Type B pancreatic cell (in vitro differentiated cells): ENCODE results near the gene CROCC2. TPM values are rescaled to one million over a fixed set of nuclear protein-coding genes. Genes with fewer than 3 reads are reported as not detected.
A peak's percentile ranks its signal among the peaks of the same experiment; 100 is the strongest.

Experiments used
- DNase-seq: peaks from one replicate; pipeline ENCODE4 v3.0.0; 2021; ENCODE audit warnings: mixed read lengths; ENCODE audit not compliant: unreplicated experiment; ENCODE audit errors: extremely low spot score
- H3K27ac Mint-ChIP-seq: 2 replicates; pipeline ENCODE4 v1.8.0; 2021; ENCODE audit warnings: mild to moderate bottlenecking, mixed read lengths
- H3K27me3 Mint-ChIP-seq: 2 replicates; pipeline ENCODE4 v1.8.0; 2021; ENCODE audit warnings: mixed read lengths
- H3K36me3 Mint-ChIP-seq: 2 replicates; pipeline ENCODE4 v1.8.0; 2021; ENCODE audit warnings: mixed read lengths
- H3K4me1 Mint-ChIP-seq: one replicate; pipeline ENCODE4 v1.8.0; 2021; ENCODE audit warnings: mixed read lengths; ENCODE audit not compliant: unreplicated experiment
- H3K4me3 Mint-ChIP-seq: 2 replicates; pipeline ENCODE4 v1.8.0; 2021; ENCODE audit warnings: mild to moderate bottlenecking, mixed read lengths
- H3K9me3 Mint-ChIP-seq: 2 replicates; pipeline ENCODE4 v1.8.0; 2021; ENCODE audit warnings: mixed read lengths
- total RNA-seq: library from RNA; stranded (reverse); gene quantifications from 2 replicates; pipeline ENCODE4 v1.2.1, GENCODE V29; 2021; ENCODE audit warnings: low replicate concordance
- TF ChIP-seq, protein P1 (sequence below): fragments of 200-600 bp; sonication (generic); conservative IDR thresholded peaks from 2 replicates; pipeline ENCODE4 v1.5.0; 2021; ENCODE audit warnings: antibody characterized with exemption, mild to moderate bottlenecking

The CROCC2 gene
- total RNA-seq, 1 donor from 2014 or later = 0.68 TPM

DNA sequence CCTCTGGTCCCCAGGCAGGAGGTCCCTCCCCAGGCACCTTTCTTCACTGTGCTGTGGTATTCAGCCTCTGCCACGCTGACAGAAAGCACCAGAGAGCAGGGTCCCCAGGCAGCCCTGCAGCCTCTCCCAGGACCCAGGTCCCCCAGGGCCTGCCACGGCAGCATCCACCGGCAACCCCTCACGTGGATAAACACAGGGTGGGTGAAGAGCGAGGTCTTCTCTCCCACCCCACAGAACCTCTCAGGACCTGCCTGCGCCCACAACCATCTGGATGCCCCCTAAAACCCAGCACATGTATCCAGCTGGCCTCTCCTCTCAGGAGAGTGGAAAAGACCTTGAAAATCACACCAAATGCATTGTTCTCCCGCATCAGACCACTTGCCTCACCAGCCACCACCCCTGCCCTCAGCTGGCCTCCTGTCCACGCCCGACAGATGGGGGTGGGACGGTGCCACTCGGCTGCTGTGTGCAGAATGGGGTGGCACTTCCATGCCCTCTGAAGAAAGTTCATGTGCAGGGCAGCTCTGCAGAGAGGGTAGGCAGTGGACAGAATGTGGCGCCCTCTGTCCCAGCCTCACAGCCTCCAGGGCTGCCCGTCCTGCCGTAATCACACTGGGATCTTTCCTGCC, 4.0 kb upstream of the CROCC2 start:
- TF ChIP-seq, protein P1, sequence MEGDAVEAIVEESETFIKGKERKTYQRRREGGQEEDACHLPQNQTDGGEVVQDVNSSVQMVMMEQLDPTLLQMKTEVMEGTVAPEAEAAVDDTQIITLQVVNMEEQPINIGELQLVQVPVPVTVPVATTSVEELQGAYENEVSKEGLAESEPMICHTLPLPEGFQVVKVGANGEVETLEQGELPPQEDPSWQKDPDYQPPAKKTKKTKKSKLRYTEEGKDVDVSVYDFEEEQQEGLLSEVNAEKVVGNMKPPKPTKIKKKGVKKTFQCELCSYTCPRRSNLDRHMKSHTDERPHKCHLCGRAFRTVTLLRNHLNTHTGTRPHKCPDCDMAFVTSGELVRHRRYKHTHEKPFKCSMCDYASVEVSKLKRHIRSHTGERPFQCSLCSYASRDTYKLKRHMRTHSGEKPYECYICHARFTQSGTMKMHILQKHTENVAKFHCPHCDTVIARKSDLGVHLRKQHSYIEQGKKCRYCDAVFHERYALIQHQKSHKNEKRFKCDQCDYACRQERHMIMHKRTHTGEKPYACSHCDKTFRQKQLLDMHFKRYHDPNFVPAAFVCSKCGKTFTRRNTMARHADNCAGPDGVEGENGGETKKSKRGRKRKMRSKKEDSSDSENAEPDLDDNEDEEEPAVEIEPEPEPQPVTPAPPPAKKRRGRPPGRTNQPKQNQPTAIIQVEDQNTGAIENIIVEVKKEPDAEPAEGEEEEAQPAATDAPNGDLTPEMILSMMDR = no peak
- H3K9me3 Mint-ChIP-seq = no peaks in the 10 kb centered on the region
- H3K27me3 Mint-ChIP-seq = no peaks in the 10 kb centered on the region
- no peak for DNase-seq
- peaks cover 14% of the 10 kb centered on the region for H3K4me1 Mint-ChIP-seq
- no peak overlapping the region for H3K4me3 Mint-ChIP-seq
- no peaks in the 10 kb centered on the region for H3K36me3 Mint-ChIP-seq
- peak overlapping the region; percentile 34 for H3K27ac Mint-ChIP-seq

DNA sequence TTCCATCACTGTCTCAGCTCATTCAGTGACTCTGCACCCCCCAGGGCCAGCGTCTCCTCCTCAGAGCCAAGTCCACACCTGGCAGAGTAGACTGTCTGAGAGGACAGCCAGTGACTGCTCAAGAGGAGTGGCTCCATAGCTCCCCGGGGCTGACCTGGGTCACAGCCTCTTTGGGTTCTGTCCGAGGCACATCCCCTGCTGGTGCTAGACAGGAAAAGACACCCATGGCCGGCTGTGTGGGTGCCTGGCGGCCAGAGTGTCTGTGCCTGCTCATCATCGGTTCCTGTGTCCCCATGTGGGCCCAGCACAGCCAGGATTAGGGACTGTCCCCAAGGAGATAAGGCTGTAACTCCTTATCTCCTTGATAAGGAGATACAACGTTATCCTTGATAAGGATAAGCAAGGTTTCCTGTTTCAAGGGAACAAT, 3.5 kb upstream of the CROCC2 start:
- Mint-ChIP-seq H3K4me1 (peaks cover 14% of the 10 kb centered on the region), H3K27ac (peak overlapping the region; percentile 34), H3K27me3 (no peaks in the 10 kb centered on the region), H3K36me3 (no peaks in the 10 kb centered on the region), H3K4me3 (no peak overlapping the region), H3K9me3 (no peaks in the 10 kb centered on the region)
- no peak for DNase-seq
- TF ChIP-seq, protein P1 = no peak

DNA sequence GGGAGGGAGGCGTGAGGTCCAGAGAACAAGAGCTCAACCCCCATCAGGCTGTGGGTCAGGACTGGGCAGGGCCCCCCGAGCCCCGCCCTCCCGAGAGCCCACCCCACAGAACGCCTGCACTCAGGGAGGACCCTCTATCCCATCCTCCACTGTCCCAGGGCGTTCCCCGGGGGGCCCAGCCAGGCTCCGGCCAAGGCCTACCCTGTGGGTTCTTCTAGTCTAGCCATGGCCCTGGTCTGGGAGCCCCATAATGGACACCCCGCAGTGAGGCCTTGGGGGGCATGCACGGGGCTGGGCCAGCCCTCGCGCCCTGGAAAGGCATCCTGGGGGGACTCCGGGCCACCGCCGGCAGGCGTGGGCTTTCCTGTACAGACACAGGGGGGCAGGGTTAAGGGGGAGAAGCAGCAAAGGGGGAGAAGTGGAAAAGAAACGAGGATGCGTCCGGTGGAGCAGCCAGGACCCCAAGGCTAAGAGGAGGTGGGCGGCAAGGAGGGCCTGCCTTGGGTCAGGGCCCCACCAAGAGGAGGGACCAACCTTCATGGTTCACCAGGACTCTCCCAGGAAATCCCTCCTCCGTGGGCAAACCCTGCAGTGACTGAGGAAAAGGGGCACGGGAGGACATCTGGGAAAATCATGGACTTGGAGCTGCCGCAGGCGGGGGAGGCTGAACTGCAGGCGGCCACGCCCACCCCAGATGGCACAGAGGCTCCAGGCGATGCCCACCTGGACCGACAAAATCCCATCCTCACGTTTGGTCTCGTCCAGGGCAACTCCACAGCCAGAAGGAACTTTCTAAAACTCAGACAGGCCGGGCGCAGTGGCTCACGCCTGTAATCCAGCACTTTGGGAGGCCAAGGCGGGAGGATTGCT, 2.7 kb upstream of the CROCC2 start:
- H3K27ac Mint-ChIP-seq = no peak overlapping the region

DNA sequence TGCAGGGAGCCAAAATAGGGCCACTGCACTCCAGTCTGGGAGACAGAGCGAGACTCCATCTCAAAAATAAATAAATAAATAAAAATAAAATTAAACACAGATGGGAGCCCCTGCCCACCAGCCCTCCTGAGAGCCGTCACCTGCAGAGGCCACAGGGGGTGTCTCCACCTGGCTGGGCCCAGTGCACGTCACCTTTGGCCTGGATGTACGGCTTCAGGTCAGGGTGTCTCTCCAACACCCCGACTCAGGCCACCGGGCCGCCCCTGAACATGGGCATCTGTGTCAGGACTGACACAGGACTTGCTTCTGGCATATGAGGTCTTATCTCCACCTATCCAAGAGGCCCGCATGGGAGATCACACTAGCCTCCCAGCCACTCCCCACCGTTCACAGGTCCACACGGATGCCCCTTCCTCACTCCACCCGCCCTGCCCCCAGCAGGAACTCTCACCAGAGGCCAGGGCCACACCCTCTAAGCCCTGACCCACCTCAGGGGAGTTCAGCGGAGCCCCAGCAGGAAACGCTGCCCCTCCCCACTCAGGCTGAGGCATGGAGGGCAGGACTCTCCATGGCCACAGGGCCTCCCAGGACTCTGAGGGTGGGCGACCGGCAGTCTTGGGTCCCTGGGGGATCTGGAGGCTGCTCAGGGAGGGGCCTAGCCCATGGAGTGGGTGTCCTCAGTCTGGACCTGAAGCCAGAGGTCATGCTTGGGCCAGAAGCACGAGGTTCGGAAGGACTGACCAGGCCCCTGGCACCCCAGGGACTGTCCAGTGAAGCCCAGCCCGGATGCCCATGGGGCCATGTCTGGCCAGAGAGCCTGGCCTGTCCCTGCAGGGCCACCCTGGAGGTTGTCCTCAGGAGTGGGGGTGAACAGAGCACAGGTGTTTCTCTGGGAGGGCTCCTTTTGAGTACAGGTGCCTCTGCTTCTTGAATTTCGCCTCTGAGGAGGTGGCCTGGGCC, 1.6 kb upstream of the CROCC2 start:
- Mint-ChIP-seq H3K4me3 (no peak overlapping the region), H3K9me3 (no peaks in the 10 kb centered on the region), H3K27me3 (no peaks in the 10 kb centered on the region), H3K4me1 (peaks cover 8% of the 10 kb centered on the region), H3K36me3 (no peaks in the 10 kb centered on the region), H3K27ac (no peak overlapping the region)
- no peak for DNase-seq
- TF ChIP-seq, protein P1 = no peak

More for the DNA sequence above, 2.7 kb upstream of the CROCC2 start:
- no peaks in the 10 kb centered on the region for H3K9me3 Mint-ChIP-seq
- H3K4me1 Mint-ChIP-seq = peaks cover 11% of the 10 kb centered on the region
- TF ChIP-seq, protein P1 = no peak
- H3K36me3 Mint-ChIP-seq = no peaks in the 10 kb centered on the region
- no peak for DNase-seq
- no peak overlapping the region for H3K4me3 Mint-ChIP-seq
- no peaks in the 10 kb centered on the region for H3K27me3 Mint-ChIP-seq

DNA sequence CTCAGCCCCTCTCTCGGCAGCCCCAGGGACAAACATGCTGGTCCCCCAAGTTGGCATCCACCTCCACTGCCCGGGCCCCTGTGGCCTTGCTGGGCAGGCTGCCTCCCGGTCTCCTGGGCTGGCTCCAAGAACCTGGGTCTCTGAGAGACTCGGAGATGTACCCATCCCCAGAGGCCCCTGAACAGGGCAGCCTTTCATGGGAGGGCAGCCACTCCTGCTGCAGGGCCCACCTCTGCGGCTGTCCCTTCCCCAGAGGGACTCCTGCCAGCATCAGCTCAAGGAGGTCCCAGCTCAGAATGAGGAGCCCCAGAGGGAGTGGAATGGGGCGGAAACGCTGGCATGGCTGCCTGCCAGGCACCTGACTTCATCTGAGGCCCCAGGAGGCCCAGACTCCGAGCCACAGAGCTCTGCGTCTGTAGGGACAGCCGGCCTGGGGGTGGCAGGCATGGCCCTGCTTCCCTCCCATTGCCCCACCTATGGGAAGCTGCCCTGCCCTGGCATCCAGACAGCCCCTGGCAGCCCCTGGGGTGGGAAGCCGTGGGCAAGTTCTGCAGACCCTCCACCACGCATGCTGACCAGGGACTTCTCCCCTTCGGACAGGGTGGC, 857 bp upstream of the CROCC2 start:
- H3K4me1 Mint-ChIP-seq = peaks cover 10% of the 10 kb centered on the region
- no peaks in the 10 kb centered on the region for H3K9me3 Mint-ChIP-seq
- TF ChIP-seq, protein P1 = no peak
- H3K27me3 Mint-ChIP-seq = no peaks in the 10 kb centered on the region
- no peak overlapping the region for H3K27ac Mint-ChIP-seq
- H3K36me3 Mint-ChIP-seq = no peaks in the 10 kb centered on the region
- no peak for DNase-seq
- no peak overlapping the region for H3K4me3 Mint-ChIP-seq
